ENCODE data around the gene XIRP2.

The XIRP2 gene

GRCh38 chr2:167136879-167137596 lies 248.8 kb downstream of the XIRP2 start:
- no peak for DNase-seq

- DNase-seq: no peak
Observed at GRCh38 chr2:167140330-167140729, 252.1 kb downstream of the XIRP2 start.

- DNase-seq: no peak
Observed at GRCh38 chr2:167140767-167141166, 252.5 kb downstream of the XIRP2 start.

- DNase-seq: no peak
Observed at GRCh38 chr2:167142554-167142953, 254.3 kb downstream of the XIRP2 start.

- DNase-seq: no peak
Observed at GRCh38 chr2:167144179-167144898, 256.1 kb downstream of the XIRP2 start.

GRCh38 chr2:167147271-167147941 lies 259.1 kb downstream of the XIRP2 start:
- DNase-seq: no peak

- DNase-seq: no peak
Observed at GRCh38 chr2:167151894-167152293, 263.6 kb downstream of the XIRP2 start.

GRCh38 chr2:167157523-167157922 lies 269.2 kb downstream of the XIRP2 start:
- DNase-seq: no peak

GRCh38 chr2:167177196-167177595 lies 288.9 kb downstream of the XIRP2 start:
- DNase-seq: no peak

- no peak for DNase-seq
Observed at GRCh38 chr2:167181134-167181533, 292.9 kb downstream of the XIRP2 start.

- no peak for DNase-seq
Observed at GRCh38 chr2:167181688-167182087, 293.4 kb downstream of the XIRP2 start.

- no peak for DNase-seq
Observed at GRCh38 chr2:167182403-167182802, 294.1 kb downstream of the XIRP2 start.

GRCh38 chr2:167183931-167184330 lies 295.7 kb downstream of the XIRP2 start:
- no peak for DNase-seq

GRCh38 chr2:167186465-167186864 lies 298.2 kb downstream of the XIRP2 start:
- DNase-seq: no peak

- DNase-seq: no peak
Observed at GRCh38 chr2:167187049-167187727, 298.9 kb downstream of the XIRP2 start.

- no peak for DNase-seq
Observed at GRCh38 chr2:167187978-167188967, 300.0 kb downstream of the XIRP2 start.

GRCh38 chr2:167190053-167190452 lies 301.8 kb downstream of the XIRP2 start:
- DNase-seq: no peak

GRCh38 chr2:167191588-167191987 lies 303.3 kb downstream of the XIRP2 start:
- no peak for DNase-seq

- no peak for DNase-seq
Observed at GRCh38 chr2:167192833-167193232, 304.6 kb downstream of the XIRP2 start.

- DNase-seq: no peak
Observed at GRCh38 chr2:167196461-167197252, 308.4 kb downstream of the XIRP2 start.

- DNase-seq: no peak
Observed at GRCh38 chr2:167198009-167198408, 309.7 kb downstream of the XIRP2 start.
